Measurements from ENCODE around the gene ATP6V1E1. TPM values are rescaled to one million over a fixed set of nuclear protein-coding genes. Genes with fewer than 3 reads are reported as not detected.
"Not testable (repeated sequence)": the region's sequence is repeated elsewhere in the genome, so short reads cannot be mapped to it uniquely, and the experiment has no call there.

ATP6V1E1 gene
- 100 to 1,000 TPM in 5 of 6 donors, 10 to 100 TPM in 1; 63.5 to 153 (median 130) TPM for total RNA-seq

GRCh38 chr22:17628406-17629172, at the start of gene ATP6V1E1:
ATP6V1E1 (minus strand) TSS chr22:17628749; CDS start chr22:17628635, 114 bp downstream.
- DNase-seq (peak; percentile 97), ATAC-seq (ENCODE audit: low FRiP score in 2 of 2) (peak; percentile 100)
- TF ChIP-seq POLR2AphosphoS5 (IDR thresholded peaks at IDR 0.05) (peak; percentile 83 to 92), CTCF (IDR thresholded peaks at IDR 0.05) (peak in 1 of 6 experiments; percentile 7), POLR2A (IDR thresholded peaks at IDR 0.05) (peak in 3 of 4 donors; percentile 86 to 93 (median 91)), EP300 (IDR thresholded peaks at IDR 0.05) (no peak)
- Histone ChIP-seq H3K9me3 (no peaks in the 10 kb centered on the region), H3K27me3 (no peaks in the 10 kb centered on the region), H3K27ac (peak within 1 kb of the TSS; percentile 92 to 95 (median 94)), H3K36me3 (peaks cover 0 to 11% (median 5%) of the 10 kb centered on the region in 4 donors), H3K4me3 (peak within 1 kb of the TSS; percentile 52 to 96 (median 73)), H3K4me1 (peaks cover 17 to 41% (median 29%) of the 10 kb centered on the region in 4 donors)
- 1% methylated on average over 28 to 39 of the region's 45 CpGs for WGBS, 2 donors

GRCh38 chr22:17675584-17675983, 47.0 kb upstream of the ATP6V1E1 start:
- Histone ChIP-seq H3K9me3 (no peaks in the 10 kb centered on the region), H3K27me3 (no peaks in the 10 kb centered on the region), H3K36me3 (peaks cover 0 to 7% (median 0%) of the 10 kb centered on the region in 4 donors), H3K27ac (no peak overlapping the region), H3K4me3 (no peak overlapping the region), H3K4me1 (peaks cover 0 to 9% (median 7%) of the 10 kb centered on the region in 4 donors)
- no peak for TF ChIP-seq CTCF (IDR thresholded peaks at IDR 0.05)
- TF ChIP-seq EP300 (IDR thresholded peaks at IDR 0.05) = no peak
- no peak for TF ChIP-seq POLR2AphosphoS5 (IDR thresholded peaks at IDR 0.05)
- no peak for TF ChIP-seq POLR2A (IDR thresholded peaks at IDR 0.05)
- ATAC-seq (ENCODE audit: low FRiP score in 2 of 2) (no peak), DNase-seq (no peak)
- WGBS, 2 donors = 52 to 71% methylated on average over 1 of the region's 1 CpG

- DNase-seq (no peak), ATAC-seq (ENCODE audit: low FRiP score in 2 of 2) (no peak)
- no peaks in the 10 kb centered on the region for H3K27me3 ChIP-seq
- H3K4me1 ChIP-seq = peaks cover 0 to 9% (median 7%) of the 10 kb centered on the region in 4 donors
- H3K36me3 ChIP-seq = peaks cover 0 to 11% (median 0%) of the 10 kb centered on the region in 4 donors
- no peaks in the 10 kb centered on the region for H3K9me3 ChIP-seq
- 94 to 97% methylated on average over 7 of the region's 7 CpGs for WGBS, 2 donors
- TF ChIP-seq POLR2AphosphoS5 (IDR thresholded peaks at IDR 0.05) = no peak
- TF ChIP-seq EP300 (IDR thresholded peaks at IDR 0.05) = no peak
- TF ChIP-seq POLR2A (IDR thresholded peaks at IDR 0.05) = no peak
- TF ChIP-seq CTCF (IDR thresholded peaks at IDR 0.05) = no peak
- no peak overlapping the region for H3K27ac ChIP-seq
- H3K4me3 ChIP-seq = no peak overlapping the region
Measured at GRCh38 chr22:17674152-17674551, 45.6 kb upstream of the ATP6V1E1 start.

GRCh38 chr22:17672417-17672991, 44.0 kb upstream of the ATP6V1E1 start:
- Histone ChIP-seq H3K9me3 (no peaks in the 10 kb centered on the region), H3K4me1 (peaks cover 0 to 9% (median 7%) of the 10 kb centered on the region in 4 donors), H3K27ac (no peak overlapping the region), H3K36me3 (peaks cover 0 to 14% (median 0%) of the 10 kb centered on the region in 4 donors), H3K4me3 (no peak overlapping the region), H3K27me3 (no peaks in the 10 kb centered on the region)
- no peak for DNase-seq
- WGBS, 2 donors = 88 to 92% methylated on average over 2 of the region's 2 CpGs
- ATAC-seq (ENCODE audit: low FRiP score in 2 of 2) = no peak
- TF ChIP-seq CTCF (IDR thresholded peaks at IDR 0.05) (no peak), EP300 (IDR thresholded peaks at IDR 0.05) (no peak), POLR2AphosphoS5 (IDR thresholded peaks at IDR 0.05) (no peak), POLR2A (IDR thresholded peaks at IDR 0.05) (no peak)

GRCh38 chr22:17671521-17672092, 43.1 kb upstream of the ATP6V1E1 start:
- not testable (repeated sequence) for H3K27ac ChIP-seq; H3K4me1 ChIP-seq; H3K27me3 ChIP-seq; H3K4me3 ChIP-seq; DNase-seq; ATAC-seq (ENCODE audit: low FRiP score in 2 of 2); H3K9me3 ChIP-seq
- H3K36me3 ChIP-seq = peaks cover 0 to 14% (median 2%) of the 10 kb centered on the region in 4 donors
- WGBS, 2 donors = 97 to 99% methylated on average over 10 of the region's 10 CpGs
